LNCaP clone FGC (cell line): ENCODE measurements around the gene GALNT7.

Experiments
- DNase-seq: peaks from one replicate; pipeline ENCODE4 v3.0.0-alpha.2; 2011; ENCODE audit warnings: low read depth
- H3K4me3 ChIP-seq: 2 replicates; pipeline ENCODE4 v1.5.1; 2011; ENCODE audit warnings: mild to moderate bottlenecking, low read depth, low read length, control low read depth
- TF ChIP-seq, protein P1 (sequence below): IDR thresholded peaks from 2 replicates; pipeline ENCODE4 v1.5.1; 2012; ENCODE audit warnings: mild to moderate bottlenecking; ENCODE audit not compliant: control insufficient read depth, insufficient read depth; ENCODE audit errors: extremely low read depth

The GALNT7 gene

DNA sequence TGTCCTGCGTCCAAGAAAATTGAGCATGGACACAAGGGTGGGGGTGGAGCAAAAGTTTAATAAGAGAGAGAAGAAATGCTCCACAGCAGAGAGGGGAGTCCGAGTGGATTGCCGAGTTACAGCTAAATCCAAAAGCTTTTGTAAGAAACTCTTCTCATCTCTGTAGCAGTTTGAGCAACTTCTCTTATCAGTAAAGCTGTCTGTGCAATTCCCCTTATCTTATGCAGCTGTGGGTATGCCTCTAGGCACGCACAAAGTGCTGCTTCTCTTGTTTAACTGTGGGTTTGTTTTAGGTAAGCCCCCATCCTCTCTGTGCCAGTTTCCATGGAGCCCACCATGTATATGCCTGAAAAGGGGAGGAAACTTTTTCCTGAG is 120.7 kb downstream of the GALNT7 start:
- TF ChIP-seq, protein P1, sequence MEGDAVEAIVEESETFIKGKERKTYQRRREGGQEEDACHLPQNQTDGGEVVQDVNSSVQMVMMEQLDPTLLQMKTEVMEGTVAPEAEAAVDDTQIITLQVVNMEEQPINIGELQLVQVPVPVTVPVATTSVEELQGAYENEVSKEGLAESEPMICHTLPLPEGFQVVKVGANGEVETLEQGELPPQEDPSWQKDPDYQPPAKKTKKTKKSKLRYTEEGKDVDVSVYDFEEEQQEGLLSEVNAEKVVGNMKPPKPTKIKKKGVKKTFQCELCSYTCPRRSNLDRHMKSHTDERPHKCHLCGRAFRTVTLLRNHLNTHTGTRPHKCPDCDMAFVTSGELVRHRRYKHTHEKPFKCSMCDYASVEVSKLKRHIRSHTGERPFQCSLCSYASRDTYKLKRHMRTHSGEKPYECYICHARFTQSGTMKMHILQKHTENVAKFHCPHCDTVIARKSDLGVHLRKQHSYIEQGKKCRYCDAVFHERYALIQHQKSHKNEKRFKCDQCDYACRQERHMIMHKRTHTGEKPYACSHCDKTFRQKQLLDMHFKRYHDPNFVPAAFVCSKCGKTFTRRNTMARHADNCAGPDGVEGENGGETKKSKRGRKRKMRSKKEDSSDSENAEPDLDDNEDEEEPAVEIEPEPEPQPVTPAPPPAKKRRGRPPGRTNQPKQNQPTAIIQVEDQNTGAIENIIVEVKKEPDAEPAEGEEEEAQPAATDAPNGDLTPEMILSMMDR: no peak
- DNase-seq: no peak
- H3K4me3 ChIP-seq: no peak overlapping the region

DNA sequence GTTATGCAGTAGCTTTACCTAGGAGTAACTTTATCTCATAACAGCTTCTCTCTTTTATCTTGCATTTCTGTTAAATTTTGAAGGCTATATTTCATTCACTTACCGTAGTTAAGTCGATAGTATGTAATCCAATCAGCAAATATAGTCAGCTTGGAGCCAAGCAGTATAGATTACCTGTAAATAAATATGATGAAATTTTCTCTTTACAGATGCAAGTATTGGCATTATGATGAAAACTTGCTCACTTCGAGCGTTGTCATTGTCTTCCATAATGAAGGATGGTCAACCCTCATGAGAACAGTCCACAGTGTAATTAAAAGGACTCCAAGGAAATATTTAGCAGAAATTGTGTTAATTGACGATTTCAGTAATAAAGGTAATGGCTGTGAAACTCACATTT is 123.3 kb downstream of the GALNT7 start:
- TF ChIP-seq, protein P1: no peak
- no peak overlapping the region for H3K4me3 ChIP-seq
- DNase-seq: no peak

DNA sequence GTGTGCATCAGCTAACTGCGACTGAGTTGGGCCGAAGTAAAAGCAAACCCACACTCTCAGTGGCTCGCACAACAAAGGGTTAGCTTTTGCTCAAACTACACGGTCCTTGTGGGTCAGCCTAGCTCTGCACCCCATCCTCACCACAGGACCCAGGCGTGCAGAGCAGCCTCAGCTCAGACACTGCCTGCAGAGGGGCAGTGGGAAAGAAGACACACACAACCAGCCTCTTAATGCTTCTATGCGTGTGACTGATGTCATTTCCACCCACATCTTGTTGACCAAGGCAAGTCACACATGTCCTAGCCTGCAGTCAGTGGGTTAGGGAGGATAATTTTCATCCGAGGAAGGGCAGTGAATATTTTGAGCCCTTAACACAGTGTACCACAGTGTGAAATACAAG is 125.1 kb downstream of the GALNT7 start:
- DNase-seq: no peak
- TF ChIP-seq, protein P1: no peak
- no peak overlapping the region for H3K4me3 ChIP-seq

DNA sequence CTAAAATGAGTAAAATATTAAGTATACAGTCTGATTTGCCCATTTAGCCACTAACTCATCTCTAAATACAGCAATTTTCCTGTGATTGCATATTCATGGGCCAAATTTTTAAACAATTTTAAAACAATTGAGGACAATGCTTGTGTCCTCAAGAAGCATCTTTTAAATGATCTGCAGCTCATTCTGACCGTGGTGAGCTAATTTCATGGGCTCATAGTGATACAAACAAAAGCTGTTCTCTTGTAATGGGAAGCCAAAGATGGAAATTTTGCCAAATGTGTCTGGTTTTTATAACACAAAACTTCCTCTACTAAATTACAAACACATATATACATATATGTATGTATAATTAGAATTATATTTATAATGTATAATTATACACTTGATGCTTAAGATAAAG is 125.8 kb downstream of the GALNT7 start:
- TF ChIP-seq, protein P1: no peak
- DNase-seq: no peak
- H3K4me3 ChIP-seq: no peak overlapping the region

DNA sequence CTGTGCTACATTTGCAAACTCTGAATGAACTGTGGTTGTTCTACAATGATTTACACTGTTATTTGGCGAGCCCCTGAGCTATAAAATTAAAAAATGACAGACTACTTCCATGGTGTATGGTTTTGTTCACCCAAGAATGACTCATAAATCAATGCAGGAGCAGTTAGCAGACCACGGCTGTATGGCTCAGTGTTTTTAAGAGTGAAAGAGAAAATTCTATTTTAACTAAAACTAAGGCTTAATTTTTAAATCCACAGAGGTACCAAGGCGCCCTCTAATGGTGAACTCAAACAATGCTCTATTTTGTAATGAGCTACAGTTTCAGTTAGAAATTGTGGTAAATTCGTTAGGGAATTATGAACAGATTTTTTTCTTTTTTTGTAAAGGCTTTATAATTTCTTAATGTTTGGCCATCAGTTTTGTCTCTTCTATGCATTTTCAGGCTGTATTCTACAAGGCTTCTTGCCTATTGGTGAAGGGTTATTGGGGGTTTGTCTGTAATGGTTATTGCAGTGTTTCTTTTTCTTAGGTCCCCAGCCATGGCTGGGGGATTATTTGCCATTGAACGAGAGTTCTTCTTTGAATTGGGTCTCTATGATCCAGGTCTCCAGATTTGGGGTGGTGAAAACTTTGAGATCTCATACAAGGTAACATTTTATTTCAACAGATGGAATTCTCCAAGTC is 133.0 kb downstream of the GALNT7 start:
- DNase-seq: no peak
- TF ChIP-seq, protein P1: peak; percentile 56
- no peak overlapping the region for H3K4me3 ChIP-seq

DNA sequence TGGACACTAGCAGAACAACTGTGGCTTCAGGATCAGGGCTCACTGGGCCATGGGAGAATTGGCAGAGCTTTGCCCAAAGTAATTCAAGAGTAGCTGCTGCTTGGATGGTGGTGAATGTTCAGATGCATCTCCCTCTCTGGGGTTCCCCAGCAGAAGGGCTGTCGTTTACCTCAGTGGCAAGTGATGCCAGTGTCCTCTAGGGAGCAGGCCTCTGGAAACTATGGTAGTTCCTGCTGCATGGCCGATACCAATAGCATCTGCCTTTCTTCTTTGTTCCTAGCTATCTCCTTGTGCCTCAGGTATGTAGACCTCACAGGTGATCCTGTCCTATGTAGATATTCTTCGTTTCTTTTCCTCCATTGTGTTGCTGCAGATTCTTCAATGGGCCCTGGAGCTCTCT is 139.2 kb downstream of the GALNT7 start:
- DNase-seq: no peak
- no peak overlapping the region for H3K4me3 ChIP-seq
- TF ChIP-seq, protein P1: no peak

DNA sequence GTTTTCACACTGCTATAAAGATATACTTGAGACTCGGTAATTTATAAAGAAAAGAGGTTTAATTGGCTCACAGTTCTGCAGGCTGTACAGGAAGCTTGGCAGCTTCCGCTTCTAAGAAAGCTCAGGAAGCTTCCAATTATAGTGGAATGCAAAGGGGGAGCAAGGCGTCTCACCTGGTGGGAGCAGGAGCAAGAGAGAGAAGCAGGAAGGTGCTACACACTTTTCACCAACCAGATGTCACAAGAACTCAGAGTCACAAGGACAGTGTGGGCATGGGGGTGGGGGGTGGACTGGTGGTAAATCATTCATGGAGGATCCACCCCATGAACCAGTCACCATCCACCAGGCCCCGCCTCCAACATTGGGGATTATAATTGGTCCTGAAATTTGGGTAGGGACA is 142.8 kb downstream of the GALNT7 start:
- TF ChIP-seq, protein P1: no peak
- H3K4me3 ChIP-seq: no peak overlapping the region
- DNase-seq: no peak
